ENCODE measurements around the gene OR5C1. TPM values are rescaled to one million over a fixed set of nuclear protein-coding genes. Genes with fewer than 3 reads are reported as not detected.
A peak's percentile ranks its signal among the peaks of the same experiment; 100 is the strongest.
"Not testable (repeated sequence)": the region's sequence is repeated elsewhere in the genome, so short reads cannot be mapped to it uniquely, and the experiment has no call there.

Gene OR5C1
- total RNA-seq, 1 donor from 2014 or later: not detected

GRCh38 chr9:122806661-122807060 is 17.9 kb downstream of the OR5C1 start:
- Histone ChIP-seq H3K9me3 (no peaks in the 10 kb centered on the region), H3K27ac (no peak overlapping the region), H3K4me1 (no peaks in the 10 kb centered on the region), H3K36me3 (no peaks in the 10 kb centered on the region), H3K27me3 (no peaks in the 10 kb centered on the region), H3K4me3 (no peak overlapping the region)
- no peak for DNase-seq (ENCODE audit: low spot score in 2 of 2)
- intact Hi-C loops (cut with DNase I): no loop called here
- TF ChIP-seq CTCF (IDR thresholded peaks at IDR 0.05): no peak

DNA sequence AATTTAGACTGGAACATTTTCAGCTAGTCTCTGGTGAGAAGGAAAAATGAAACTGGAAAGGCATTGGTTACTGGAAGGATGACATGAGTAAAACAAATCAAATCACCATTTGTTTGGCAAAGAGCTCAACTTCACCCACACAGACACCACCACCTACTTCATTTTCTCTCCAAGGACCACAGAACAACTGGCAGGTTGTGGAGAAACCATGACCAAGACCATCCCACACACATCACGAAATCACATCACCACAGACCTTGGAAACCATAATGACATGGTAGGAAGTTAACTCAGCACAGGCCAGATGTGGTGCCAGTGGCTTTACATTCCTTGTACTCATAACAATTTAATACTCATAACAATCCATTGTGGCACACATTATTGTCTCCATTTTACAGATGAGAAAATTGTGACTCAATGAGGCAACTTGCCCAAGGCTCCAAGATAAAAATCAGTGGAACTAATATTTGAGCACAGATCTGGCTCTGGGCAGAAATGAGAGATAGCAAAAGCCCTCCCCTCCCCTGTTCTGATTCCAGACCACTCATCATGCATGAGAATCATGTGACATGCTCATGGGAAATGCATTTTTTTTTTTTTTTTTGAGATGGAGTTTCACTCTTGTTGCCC is 18.7 kb downstream of the OR5C1 start:
- TF ChIP-seq CTCF (IDR thresholded peaks at IDR 0.05): no peak
- H3K4me1 ChIP-seq: no peaks in the 10 kb centered on the region
- H3K4me3 ChIP-seq: no peak overlapping the region
- H3K36me3 ChIP-seq: no peaks in the 10 kb centered on the region
- DNase-seq (ENCODE audit: low spot score in 2 of 2): no peak
- H3K27ac ChIP-seq: no peak overlapping the region
- no peaks in the 10 kb centered on the region for H3K9me3 ChIP-seq
- no peaks in the 10 kb centered on the region for H3K27me3 ChIP-seq
- intact Hi-C loops (cut with DNase I): no loop called here

DNA sequence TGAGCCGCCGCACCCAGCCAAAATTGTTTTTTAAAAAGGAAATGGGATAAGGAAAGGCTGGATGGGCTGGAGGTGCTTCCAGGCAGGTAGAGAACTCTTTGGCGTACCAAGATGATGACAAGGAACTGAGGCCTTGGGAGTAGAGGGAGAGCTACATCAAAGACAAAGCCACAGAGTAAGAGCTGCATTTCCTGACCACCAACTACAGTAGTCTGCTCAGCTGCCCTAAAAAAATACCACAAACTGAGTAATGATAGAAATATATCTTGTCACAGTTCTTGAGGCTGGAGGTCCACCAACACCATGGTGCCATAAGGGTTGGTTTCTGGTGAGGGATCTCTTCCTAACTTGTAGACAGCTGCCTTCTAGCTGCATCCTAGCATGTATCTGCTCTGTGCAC is 19.4 kb downstream of the OR5C1 start:
- H3K9me3 ChIP-seq: no peaks in the 10 kb centered on the region
- H3K27ac ChIP-seq: no peak overlapping the region
- H3K4me1 ChIP-seq: no peaks in the 10 kb centered on the region
- TF ChIP-seq CTCF (IDR thresholded peaks at IDR 0.05): no peak
- DNase-seq (ENCODE audit: low spot score in 2 of 2): no peak
- no peak overlapping the region for H3K4me3 ChIP-seq
- intact Hi-C loops (cut with DNase I): no loop called here
- H3K36me3 ChIP-seq: no peaks in the 10 kb centered on the region
- H3K27me3 ChIP-seq: no peaks in the 10 kb centered on the region

DNA sequence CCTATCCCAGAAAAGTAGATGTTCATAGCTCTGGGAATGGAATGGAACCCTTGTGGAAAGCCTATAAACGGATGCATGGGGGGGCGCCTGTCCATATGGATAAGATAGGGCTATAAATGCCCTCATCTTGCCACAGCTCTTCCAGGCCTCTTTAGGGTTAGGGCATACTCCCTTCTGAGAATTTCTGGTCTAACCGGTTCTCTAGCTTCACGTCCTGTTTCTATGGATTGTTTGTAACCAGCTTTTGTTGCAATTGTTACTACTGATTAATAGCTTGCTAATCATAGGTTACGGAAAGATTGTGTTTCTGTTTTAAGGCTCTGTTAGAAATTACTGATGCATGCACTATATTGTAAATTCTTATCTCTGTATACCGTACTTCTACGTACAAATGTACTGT is 20.5 kb downstream of the OR5C1 start:
- H3K9me3 ChIP-seq; H3K4me3 ChIP-seq; H3K36me3 ChIP-seq; H3K27me3 ChIP-seq; H3K4me1 ChIP-seq; DNase-seq (ENCODE audit: low spot score in 2 of 2); intact Hi-C loops (cut with DNase I); H3K27ac ChIP-seq: not testable (repeated sequence)

GRCh38 chr9:122810306-122810946 is 21.7 kb downstream of the OR5C1 start:
- peak; percentile 63 to 80 (median 79) for TF ChIP-seq CTCF (IDR thresholded peaks at IDR 0.05)
- H3K27me3 ChIP-seq: no peaks in the 10 kb centered on the region
- H3K36me3 ChIP-seq: no peaks in the 10 kb centered on the region
- H3K27ac ChIP-seq: no peak overlapping the region
- peak in 1 of 2 donors; percentile 72 for DNase-seq (ENCODE audit: low spot score in 2 of 2)
- no peak overlapping the region for H3K4me3 ChIP-seq
- H3K9me3 ChIP-seq: no peaks in the 10 kb centered on the region
- intact Hi-C loops (cut with DNase I): loop anchor here (1.0 to 10.0 kb wide), 2 partner anchors 345 to 686 kb away; no protein-coding TSS in a partner anchor
- H3K4me1 ChIP-seq: no peaks in the 10 kb centered on the region

- no peak for TF ChIP-seq CTCF (IDR thresholded peaks at IDR 0.05)
- Histone ChIP-seq H3K36me3 (peaks cover 0 to 10% of the 10 kb centered on the region in 2 donors), H3K9me3 (no peaks in the 10 kb centered on the region), H3K4me3 (no peak overlapping the region), H3K27ac (no peak overlapping the region), H3K27me3 (no peaks in the 10 kb centered on the region), H3K4me1 (no peaks in the 10 kb centered on the region)
- intact Hi-C loops (cut with DNase I): loop anchor here (10.0 kb wide), 1 partner anchor 688 kb away; no protein-coding TSS in a partner anchor
- no peak for DNase-seq (ENCODE audit: low spot score in 2 of 2)
These were observed 24.0 kb downstream of the OR5C1 start for GRCh38 chr9:122812736-122813135.
